Measurements from ENCODE around the gene LRRIQ4. TPM values are rescaled to one million over a fixed set of nuclear protein-coding genes. Genes with fewer than 3 reads are reported as not detected.

Gene LRRIQ4
- total and polyA plus RNA-seq, 8 donors = 0.09 to 0.18 (median 0.15) TPM

Other genes starting within 250 kb of the LRRIQ4 start
- gene MECOM, start 149.2 kb upstream of the LRRIQ4 start, total RNA-seq = 10 to 100 TPM; 65.1 to 95.7 TPM
- 100 to 1,000 TPM; 115 to 166 (median 142) TPM for gene MECOM, start 149.2 kb upstream of the LRRIQ4 start, polyA plus RNA-seq (ENCODE audit: insufficient read length in 6 of 6)
- gene TERC, start 47.8 kb upstream of the LRRIQ4 start, total RNA-seq = 1 to 10 TPM; 4.0 to 8.0 TPM
- gene TERC, start 47.8 kb upstream of the LRRIQ4 start, polyA plus RNA-seq (ENCODE audit: insufficient read length in 6 of 6) = under 1 TPM in 3 of 6 donors, not detected in 3; 0.38 to 0.54 (median 0.41) TPM
- 1 to 10 TPM; 2.1 to 2.6 TPM for gene ACTRT3, start 43.3 kb upstream of the LRRIQ4 start, total RNA-seq
- gene ACTRT3, start 43.3 kb upstream of the LRRIQ4 start, polyA plus RNA-seq (ENCODE audit: insufficient read length in 6 of 6) = 1 to 10 TPM; 1.5 to 3.5 (median 2.9) TPM
- gene MYNN, start 39.5 kb upstream of the LRRIQ4 start, total RNA-seq = 10 to 100 TPM; 13.1 to 15.4 TPM
- 10 to 100 TPM; 28.7 to 36.3 (median 33.2) TPM for gene MYNN, start 39.5 kb upstream of the LRRIQ4 start, polyA plus RNA-seq (ENCODE audit: insufficient read length in 6 of 6)
- gene LRRC34, start within 50 bp of the LRRIQ4 start, total RNA-seq = 1 to 10 TPM; 2.4 to 5.2 TPM
- gene LRRC34, start within 50 bp of the LRRIQ4 start, polyA plus RNA-seq (ENCODE audit: insufficient read length in 6 of 6) = 10 to 100 TPM; 10.6 to 15.3 (median 13.0) TPM
- gene LRRC31, start 57.1 kb downstream of the LRRIQ4 start, total RNA-seq = under 1 TPM; 0.29 to 0.47 TPM
- gene LRRC31, start 57.1 kb downstream of the LRRIQ4 start, polyA plus RNA-seq (ENCODE audit: insufficient read length in 6 of 6) = under 1 TPM in 2 of 6 donors, not detected in 4; 0.06 to 0.08 TPM
- not detected for gene SAMD7, start 98.7 kb downstream of the LRRIQ4 start, total RNA-seq
- under 1 TPM in 2 of 6 donors, not detected in 4; 0.06 to 0.08 TPM for gene SAMD7, start 98.7 kb downstream of the LRRIQ4 start, polyA plus RNA-seq (ENCODE audit: insufficient read length in 6 of 6)
- gene SEC62, start 153.9 kb downstream of the LRRIQ4 start, total RNA-seq = 100 to 1,000 TPM; 146 to 147 TPM
- 100 to 1,000 TPM; 148 to 155 (median 149) TPM for gene SEC62, start 153.9 kb downstream of the LRRIQ4 start, polyA plus RNA-seq (ENCODE audit: insufficient read length in 6 of 6)
- 10 to 100 TPM; 20.4 to 25.4 TPM for gene GPR160, start 225.1 kb downstream of the LRRIQ4 start, total RNA-seq
- 10 to 100 TPM in 5 of 6 donors, 1 to 10 TPM in 1; 7.8 to 14.9 (median 12.1) TPM for gene GPR160, start 225.1 kb downstream of the LRRIQ4 start, polyA plus RNA-seq (ENCODE audit: insufficient read length in 6 of 6)

Measured in left lung (tissue), 8 donors.